ENCODE measurements around the gene ZNF81. TPM values are rescaled to one million over a fixed set of nuclear protein-coding genes. Genes with fewer than 3 reads are reported as not detected.

The ZNF81 gene
- total RNA-seq, 2 donors from 2014 or later = 6.8 to 8.2 TPM

DNA sequence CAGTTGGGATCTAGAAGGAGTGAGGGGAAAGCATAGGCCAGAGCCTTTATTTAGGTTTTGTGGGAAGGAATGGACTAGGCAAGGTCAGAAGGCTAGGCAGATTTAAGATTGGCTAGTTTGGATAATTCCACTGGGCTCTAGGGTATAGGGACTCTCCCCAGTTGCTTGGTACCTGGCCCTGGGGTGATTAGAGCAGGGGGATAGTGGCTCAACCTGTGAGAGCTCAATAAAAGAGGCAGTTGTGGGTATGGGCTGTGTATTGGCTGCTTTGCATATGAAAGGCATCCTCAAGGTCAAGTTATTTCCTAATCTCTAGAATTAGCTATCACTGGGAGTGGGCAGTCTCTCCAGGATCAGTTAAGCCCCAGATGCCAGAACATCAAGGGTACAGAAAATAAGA, 61.3 kb downstream of the ZNF81 start:
- Histone ChIP-seq H3K36me3 (no peaks in the 10 kb centered on the region), H3K9me3 (no peaks in the 10 kb centered on the region), H3K27ac (no peak overlapping the region), H3K4me3 (no peak overlapping the region), H3K27me3 (replicated peaks; ENCODE audit: insufficient read depth) (no peaks in the 10 kb centered on the region), H3K4me1 (ENCODE audit: control insufficient read depth in 1 of 2, low read depth in 2 of 2) (no peaks in the 10 kb centered on the region)
- TF ChIP-seq, protein P1, sequence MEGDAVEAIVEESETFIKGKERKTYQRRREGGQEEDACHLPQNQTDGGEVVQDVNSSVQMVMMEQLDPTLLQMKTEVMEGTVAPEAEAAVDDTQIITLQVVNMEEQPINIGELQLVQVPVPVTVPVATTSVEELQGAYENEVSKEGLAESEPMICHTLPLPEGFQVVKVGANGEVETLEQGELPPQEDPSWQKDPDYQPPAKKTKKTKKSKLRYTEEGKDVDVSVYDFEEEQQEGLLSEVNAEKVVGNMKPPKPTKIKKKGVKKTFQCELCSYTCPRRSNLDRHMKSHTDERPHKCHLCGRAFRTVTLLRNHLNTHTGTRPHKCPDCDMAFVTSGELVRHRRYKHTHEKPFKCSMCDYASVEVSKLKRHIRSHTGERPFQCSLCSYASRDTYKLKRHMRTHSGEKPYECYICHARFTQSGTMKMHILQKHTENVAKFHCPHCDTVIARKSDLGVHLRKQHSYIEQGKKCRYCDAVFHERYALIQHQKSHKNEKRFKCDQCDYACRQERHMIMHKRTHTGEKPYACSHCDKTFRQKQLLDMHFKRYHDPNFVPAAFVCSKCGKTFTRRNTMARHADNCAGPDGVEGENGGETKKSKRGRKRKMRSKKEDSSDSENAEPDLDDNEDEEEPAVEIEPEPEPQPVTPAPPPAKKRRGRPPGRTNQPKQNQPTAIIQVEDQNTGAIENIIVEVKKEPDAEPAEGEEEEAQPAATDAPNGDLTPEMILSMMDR (IDR thresholded peaks at IDR 0.05) = no peak
- no peak for DNase-seq (ENCODE audit: low spot score)
- no peak for ATAC-seq (ENCODE audit: insufficient number of reproducible peaks, low FRiP score, low read depth)

- no peak overlapping the region for H3K4me3 ChIP-seq
- TF ChIP-seq, protein P1 (IDR thresholded peaks at IDR 0.05) = no peak
- H3K36me3 ChIP-seq = no peaks in the 10 kb centered on the region
These were observed 64.1 kb downstream of the ZNF81 start for GRCh38 chrX:47900833-47901232.

DNA sequence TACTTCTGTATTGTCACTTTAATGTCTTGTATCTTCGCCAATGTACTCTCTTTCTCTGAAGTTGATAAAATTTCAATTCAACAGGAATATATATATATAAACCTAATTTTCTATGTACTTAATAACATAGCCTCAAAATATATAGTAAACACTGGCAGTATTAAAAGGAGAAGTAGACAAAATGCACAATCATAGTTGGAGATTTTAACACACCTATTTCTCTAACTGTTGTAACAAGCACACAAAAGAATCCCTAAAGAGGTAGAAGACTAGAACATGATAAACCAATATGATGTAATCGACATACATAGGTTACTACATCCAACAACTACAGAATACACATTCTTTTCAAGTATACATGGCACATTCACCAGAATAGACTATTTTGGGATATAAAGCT, 65.5 kb downstream of the ZNF81 start:
- Histone ChIP-seq H3K4me3 (no peak overlapping the region), H3K27ac (no peak overlapping the region), H3K4me1 (ENCODE audit: control insufficient read depth in 1 of 2, low read depth in 2 of 2) (no peaks in the 10 kb centered on the region), H3K9me3 (no peaks in the 10 kb centered on the region), H3K36me3 (no peaks in the 10 kb centered on the region), H3K27me3 (replicated peaks; ENCODE audit: insufficient read depth) (no peaks in the 10 kb centered on the region)
- no peak for ATAC-seq (ENCODE audit: insufficient number of reproducible peaks, low FRiP score, low read depth)
- DNase-seq (ENCODE audit: low spot score) = no peak
- TF ChIP-seq, protein P1 (IDR thresholded peaks at IDR 0.05) = no peak

More at GRCh38 chrX:47900833-47901232, 64.1 kb downstream of the ZNF81 start:
- Histone ChIP-seq H3K27me3 (replicated peaks; ENCODE audit: insufficient read depth) (no peaks in the 10 kb centered on the region), H3K4me1 (ENCODE audit: control insufficient read depth in 1 of 2, low read depth in 2 of 2) (no peaks in the 10 kb centered on the region), H3K9me3 (no peaks in the 10 kb centered on the region), H3K27ac (no peak overlapping the region)
- ATAC-seq (ENCODE audit: insufficient number of reproducible peaks, low FRiP score, low read depth) (no peak), DNase-seq (ENCODE audit: low spot score) (no peak)

GRCh38 chrX:47915886-47916493, 79.3 kb downstream of the ZNF81 start:
- H3K4me1 ChIP-seq (ENCODE audit: control insufficient read depth in 1 of 2, low read depth in 2 of 2) = no peaks in the 10 kb centered on the region
- no peak overlapping the region for H3K4me3 ChIP-seq
- TF ChIP-seq, protein P1 (IDR thresholded peaks at IDR 0.05) = no peak
- DNase-seq (ENCODE audit: low spot score) (no peak), ATAC-seq (ENCODE audit: insufficient number of reproducible peaks, low FRiP score, low read depth) (no peak)
- no peak overlapping the region for H3K27ac ChIP-seq
- H3K9me3 ChIP-seq = peaks cover 14% of the 10 kb centered on the region
- no peaks in the 10 kb centered on the region for H3K27me3 ChIP-seq (replicated peaks; ENCODE audit: insufficient read depth)
- H3K36me3 ChIP-seq = peaks cover 14% of the 10 kb centered on the region

- TF ChIP-seq, protein P1 (IDR thresholded peaks at IDR 0.05) = no peak
- DNase-seq (ENCODE audit: low spot score) (no peak), ATAC-seq (ENCODE audit: insufficient number of reproducible peaks, low FRiP score, low read depth) (no peak)
- Histone ChIP-seq H3K9me3 (peaks cover 14% of the 10 kb centered on the region), H3K27me3 (replicated peaks; ENCODE audit: insufficient read depth) (no peaks in the 10 kb centered on the region), H3K36me3 (peaks cover 11% of the 10 kb centered on the region), H3K4me1 (ENCODE audit: control insufficient read depth in 1 of 2, low read depth in 2 of 2) (no peaks in the 10 kb centered on the region), H3K4me3 (no peak overlapping the region), H3K27ac (no peak overlapping the region)
These were observed 81.6 kb downstream of the ZNF81 start for GRCh38 chrX:47918274-47918673.
